A549 (cell line): ENCODE data around the gene THUMPD2. TPM values are rescaled to one million over a fixed set of nuclear protein-coding genes. Genes with fewer than 3 reads are reported as not detected.
A peak's percentile ranks its signal among the peaks of the same experiment; 100 is the strongest.

Source experiments
- ATAC-seq, 2 experiments: fragments of 200-7000 bp in 1 of 2; fragments of >200 bp in 1 of 2; cut with Nextera tagmentation in 1 of 2; cut with Tn5 transposase in 1 of 2; 3 replicates each; pipeline versions ENCODE4 v1.8.0 to v1.9.1; 2018 to 2020; ENCODE audit warnings: mild to moderate bottlenecking in 1 of 2, moderate library complexity in 1 of 2
- CTCF ChIA-PET: fragments of 300-600 bp; sonication (Branson Sonifier 250); formaldehyde crosslinking; extraction: SDS; loops from one replicate; lab custom pipeline; 2021; ENCODE audit warnings: antibody characterized with exemption, inconsistent platforms; lab: Yijun Ruan, JAX
- POLR2A ChIA-PET: fragments of 350-600 bp; formaldehyde crosslinking; extraction: SDS; loops from one replicate; lab custom pipeline; 2021; ENCODE audit warnings: antibody characterized with exemption, inconsistent platforms; lab: Yijun Ruan, JAX
- DNase-seq, 2 experiments: peaks; one replicate each; pipeline versions ENCODE4 v3.0.0 to v3.0.0-alpha.2; 2011 to 2016; ENCODE audit warnings: low read depth in 1 of 2, low spot score in 1 of 2
- FAIRE-seq: peaks from 2 replicates; lab custom pipeline; 2011; peaks lifted over from hg19 to GRCh38; lab: Jason Lieb, UNC
- H3K27ac ChIP-seq, 2 experiments: fragments of >200 bp; sonication (Bioruptor Twin); formaldehyde crosslinking; 3 replicates each; pipeline ENCODE4 v1.5.1; 2016 to 2017
- H3K4me1 ChIP-seq: fragments of >200 bp; sonication (Bioruptor Twin); formaldehyde crosslinking; 3 replicates; pipeline ENCODE4 v1.6.1; 2016
- H3K4me2 ChIP-seq: fragments of >200 bp; sonication (Bioruptor Twin); formaldehyde crosslinking; 3 replicates; pipeline ENCODE4 v1.6.1; 2016
- H3K4me3 ChIP-seq: fragments of >200 bp; sonication (Bioruptor Twin); formaldehyde crosslinking; 3 replicates; pipeline ENCODE4 v1.5.1; 2016
- H3K9me3 ChIP-seq: fragments of >200 bp; sonication (Bioruptor Twin); formaldehyde crosslinking; 3 replicates; pipeline ENCODE4 v1.6.1; 2016
- ATOH8 ChIP-seq: fragments of 250-450 bp; sonication (Bioruptor Pico); IDR thresholded peaks from 2 replicates; pipeline ENCODE4 v1.5.0; 2020; ENCODE audit warnings: low read depth, mild to moderate bottlenecking, moderate library complexity
- CBX2 ChIP-seq: fragments of 200-600 bp; sonication (generic); IDR thresholded peaks from 2 replicates; pipeline ENCODE4 v1.6.1; 2016; ENCODE audit warnings: low read depth, mild to moderate bottlenecking, borderline replicate concordance
- CBX8 ChIP-seq: fragments of 200-600 bp; sonication (generic); IDR thresholded peaks from 2 replicates; pipeline ENCODE4 v1.6.1; 2016
- CEBPB ChIP-seq, 2 experiments: fragments of >200 bp in 1 of 2; sonication (Bioruptor Twin) in 1 of 2; formaldehyde crosslinking in 1 of 2; IDR thresholded peaks; 2 replicates each; pipeline ENCODE4 v1.6.1; 2012 to 2016
- EHF ChIP-seq: fragments of 250-450 bp; sonication (Bioruptor Pico); IDR thresholded peaks from 2 replicates; pipeline ENCODE4 v1.5.0; 2020; ENCODE audit warnings: mild to moderate bottlenecking
- EHMT2 ChIP-seq: fragments of 200-600 bp; sonication (generic); IDR thresholded peaks from 2 replicates; pipeline ENCODE4 v1.6.1; 2016; ENCODE audit warnings: antibody characterized with exemption, low read depth, mild to moderate bottlenecking, moderate library complexity
- EP300 ChIP-seq, 2 experiments: fragments of >200 bp; sonication (Bioruptor Twin); formaldehyde crosslinking; IDR thresholded peaks; 2 replicates in 1 of 2; 3 replicates in 1 of 2; pipeline ENCODE4 v1.6.1; 2016 to 2017
- ESRRA ChIP-seq: fragments of 150-350 bp; IDR thresholded peaks from 2 replicates; pipeline ENCODE4 v1.6.1; 2014; ENCODE audit warnings: mild to moderate bottlenecking, low read length, borderline replicate concordance
- FOSB ChIP-seq: fragments of 250-450 bp; sonication (Bioruptor Pico); IDR thresholded peaks from 2 replicates; pipeline ENCODE4 v1.5.0; 2020; ENCODE audit warnings: mild to moderate bottlenecking, moderate library complexity
- FOSL2 ChIP-seq, 2 experiments: fragments of 450-650 bp in 1 of 2; fragments of >200 bp in 1 of 2; sonication (Bioruptor Twin) in 1 of 2; formaldehyde crosslinking; IDR thresholded peaks; 2 replicates each; pipeline versions ENCODE4 v1.5.0 to v1.6.1; 2016 to 2020; ENCODE audit warnings: mild to moderate bottlenecking in 1 of 2, moderate library complexity in 1 of 2
- GATA3 ChIP-seq: IDR thresholded peaks from 2 replicates; pipeline ENCODE4 v1.6.1; 2012; ENCODE audit warnings: borderline replicate concordance
- HES2 ChIP-seq: fragments of >200 bp; sonication (Bioruptor Twin); formaldehyde crosslinking; IDR thresholded peaks from 2 replicates; pipeline ENCODE4 v1.6.1; 2016
- HMGXB4 ChIP-seq: fragments of 250-450 bp; sonication (Bioruptor Pico); IDR thresholded peaks from 2 replicates; pipeline ENCODE4 v1.5.0; 2021; ENCODE audit warnings: mild to moderate bottlenecking, moderate library complexity, borderline replicate concordance
- HOXA7 ChIP-seq: fragments of 250-450 bp; sonication (Bioruptor Pico); IDR thresholded peaks from 2 replicates; pipeline ENCODE4 v1.5.0; 2020; ENCODE audit warnings: mild to moderate bottlenecking, moderate library complexity
- HOXB5 ChIP-seq: fragments of 250-450 bp; sonication (Bioruptor Pico); IDR thresholded peaks from 2 replicates; pipeline ENCODE4 v1.5.0; 2020; ENCODE audit warnings: mild to moderate bottlenecking, moderate library complexity
- JUN ChIP-seq, 2 experiments: fragments of >200 bp; sonication (Bioruptor Twin); formaldehyde crosslinking; IDR thresholded peaks; 2 replicates in 1 of 2; 3 replicates in 1 of 2; pipeline ENCODE4 v1.6.1; 2016 to 2017
- KDM1A ChIP-seq: fragments of 200-600 bp; sonication (generic); IDR thresholded peaks from 2 replicates; pipeline ENCODE4 v1.6.1; 2016; ENCODE audit warnings: low read depth, mild to moderate bottlenecking
- MAFK ChIP-seq: fragments of 450-650 bp; IDR thresholded peaks from 2 replicates; pipeline ENCODE4 v1.6.1; 2014; ENCODE audit not compliant: partially characterized antibody
- MAZ ChIP-seq: fragments of 150-350 bp; IDR thresholded peaks from 2 replicates; pipeline ENCODE4 v1.6.1; 2014; ENCODE audit warnings: antibody characterized with exemption, low read depth, low read length, borderline replicate concordance
- MYC ChIP-seq: IDR thresholded peaks from 2 replicates; pipeline ENCODE4 v1.6.1; 2012; ENCODE audit warnings: mild to moderate bottlenecking, inconsistent platforms, low read length, improper control_type of control experiment, borderline replicate concordance
- NPAS2 ChIP-seq: fragments of 250-450 bp; sonication (Bioruptor Pico); IDR thresholded peaks from 2 replicates; pipeline ENCODE4 v1.8.0; 2022; ENCODE audit warnings: mild to moderate bottlenecking, moderate library complexity, borderline replicate concordance
- NR3C1 ChIP-seq: fragments of >200 bp; sonication (Bioruptor Twin); formaldehyde crosslinking; IDR thresholded peaks from 3 replicates; pipeline ENCODE4 v1.6.1; 2017
- PBX3 ChIP-seq: IDR thresholded peaks from 2 replicates; pipeline ENCODE4 v1.6.1; 2012
- PHF8 ChIP-seq: fragments of 200-600 bp; sonication (generic); IDR thresholded peaks from 2 replicates; pipeline ENCODE4 v1.6.1; 2016; ENCODE audit warnings: low read depth, mild to moderate bottlenecking, antibody characterized with exemption, moderate library complexity, borderline replicate concordance
- POLR2AphosphoS2 ChIP-seq: conservative IDR thresholded peaks from 2 replicates; pipeline ENCODE4 v1.6.1; 2012; ENCODE audit warnings: low read length, improper control_type of control experiment, inconsistent platforms
- RAD21 ChIP-seq, 2 experiments: fragments of >200 bp in 1 of 2; sonication (Bioruptor Twin) in 1 of 2; formaldehyde crosslinking in 1 of 2; IDR thresholded peaks in 1 of 2; conservative IDR thresholded peaks in 1 of 2; 2 replicates in 1 of 2; 3 replicates in 1 of 2; pipeline ENCODE4 v1.6.1; 2012 to 2018; ENCODE audit warnings: inconsistent platforms in 1 of 2
- RCOR1 ChIP-seq: fragments of 150-350 bp; IDR thresholded peaks from 2 replicates; pipeline ENCODE4 v1.6.1; 2014; ENCODE audit warnings: antibody characterized with exemption, low read length, low read depth
- REST ChIP-seq: fragments of 200-600 bp; sonication (generic); IDR thresholded peaks from 2 replicates; pipeline ENCODE4 v1.6.1; 2016; ENCODE audit warnings: antibody characterized with exemption, mild to moderate bottlenecking, moderate library complexity
- RFX5 ChIP-seq: fragments of 450-650 bp; IDR thresholded peaks from 2 replicates; pipeline ENCODE4 v1.7.1; 2014; ENCODE audit warnings: antibody characterized with exemption, mild to moderate bottlenecking, moderate library complexity
- RNF2 ChIP-seq: fragments of 200-600 bp; sonication (generic); IDR thresholded peaks from 2 replicates; pipeline ENCODE4 v1.6.1; 2016; ENCODE audit warnings: low read depth, mild to moderate bottlenecking, antibody characterized with exemption, moderate library complexity, borderline replicate concordance
- SREBF2 ChIP-seq: fragments of 450-650 bp; IDR thresholded peaks from 2 replicates; pipeline ENCODE4 v1.6.1; 2014; ENCODE audit warnings: mild to moderate bottlenecking, moderate library complexity
- ZC3H11A ChIP-seq: fragments of 450-650 bp; IDR thresholded peaks from 2 replicates; pipeline ENCODE4 v1.6.1; 2014; ENCODE audit warnings: antibody characterized with exemption, mild to moderate bottlenecking
- ZFP36 ChIP-seq: fragments of 450-650 bp; IDR thresholded peaks from 2 replicates; pipeline ENCODE4 v1.6.1; 2014; ENCODE audit warnings: borderline replicate concordance; ENCODE audit not compliant: partially characterized antibody
- WGBS: methylation state at CpG from one replicate; pipeline ENCODE4 v1.1.6; 2017; ENCODE audit errors: missing lambda C conversion rate; 5-methylcytosine and 5-hydroxymethylcytosine counted together
- polyA minus RNA-seq: library from RNA; depleted of rRNA, polyadenylated mRNA; stranded (reverse); fragments of >200 nt; gene quantifications from 2 replicates; pipeline ENCODE4 v1.2.3, GENCODE V29; 2011; rRNA and poly(A)+ RNA removed
- polyA plus RNA-seq, 4 experiments: library from polyadenylated mRNA; depleted of rRNA in 3 of 4; stranded (reverse); fragments of >200 nt; fragmentation: RNase III in 1 of 4; extraction: RNeasy Plus Mini Kit Qiagen cat#74134 plus additional on column Dnase treatment in 1 of 4; gene quantifications; 2 replicates in 3 of 4; 3 replicates in 1 of 4; pipeline ENCODE4 v1.2.3, GENCODE V29; 2011 to 2017

The THUMPD2 gene
- polyA plus RNA-seq (2011; rRNA removed) (19.9 and 25.3 TPM in 2 replicates), polyA plus RNA-seq (2017; fragmentation: RNase III; extraction: RNeasy Plus Mini Kit Qiagen cat#74134 plus additional on column Dnase treatment) (13.8 to 15.8 TPM (median 14.8 TPM) in 3 replicates), polyA minus RNA-seq (9.2 and 9.8 TPM in 2 replicates)
- 6.5 and 7.7 TPM in 2 replicates for polyA plus RNA-seq (2012; cell fraction: cytosol; rRNA removed)
- 5.5 and 9.7 TPM in 2 replicates for polyA plus RNA-seq (2012; cell fraction: nucleus; rRNA removed)

GRCh38 chr2:39778775-39779340 lies at the start of gene THUMPD2:
THUMPD2 (minus strand) TSS chr2:39779258; CDS start chr2:39779239, 19 bp downstream.
- H3K9me3 ChIP-seq, result 0 out of 3 replicates have a peak, but pooled peaks cover 4% of the 10 kb centered on the region
- peaks cover 13% of the 10 kb centered on the region for H3K4me1 ChIP-seq
- peak within 1 kb of the TSS; percentile 81 to 95 for H3K27ac ChIP-seq
- ChIA-PET CTCF (interaction anchor here (1.0 kb wide), 1 partner anchor 28 kb away, joined by 3 read pairs; no protein-coding TSS in a partner anchor), POLR2A (no interaction called here)
- FAIRE-seq (no peak), ATAC-seq (peak; percentile 78 to 93), DNase-seq (peak; percentile 55 to 86)
- H3K4me2 ChIP-seq, result peak within 1 kb of the TSS; percentile 91
- H3K4me3 ChIP-seq, result peak within 1 kb of the TSS; percentile 55
- 0% methylated on average over 18 of the region's 54 CpGs for WGBS
- TF ChIP-seq MAZ (no peak), RNF2 (no peak), REST (no peak), FOSB (CRISPR knock-in tag) (no peak), MYC (no peak; the same call in 1 of the 2 replicates), EHF (CRISPR knock-in tag) (no peak), HOXB5 (CRISPR knock-in tag) (peak; percentile 86), CBX2 (no peak), ZFP36 (no peak), NPAS2 (CRISPR knock-in tag) (0 out of 2 replicates have a peak, but pooled peaks have one; percentile 42), GATA3 (no peak; the same call in 1 of the 2 replicates), RCOR1 (no peak), PBX3 (no peak), EHMT2 (no peak), MAFK (no peak), ESRRA (no peak), NR3C1 (no peak), ATOH8 (CRISPR knock-in tag) (peak; percentile 80; the same call in 1 of the 2 replicates), SREBF2 (no peak), RFX5 (no peak), FOSL2 (IDR thresholded peaks at IDR 0.05) (no peak), FOSL2 (CRISPR knock-in tag; IDR thresholded peaks at IDR 0.05) (peak; percentile 26; the same call in 1 of the 2 replicates), HES2 (no peak), EP300 (IDR thresholded peaks at IDR 0.05) (no peak), ZC3H11A (no peak), PHF8 (peak; percentile 99), KDM1A (no peak), HMGXB4 (CRISPR knock-in tag) (0 out of 2 replicates have a peak, but pooled peaks have one; percentile 79), HOXA7 (no peak), CEBPB (IDR thresholded peaks at IDR 0.05) (no peak), CBX8 (no peak), POLR2AphosphoS2 (no peak), RAD21 (conservative IDR thresholded peaks at IDR 0.05 in 1 of 2, IDR thresholded peaks at IDR 0.05 in 1 of 2) (no peak), JUN (IDR thresholded peaks at IDR 0.05) (peak; percentile 46 to 79; a peak in 3 of 5 replicates)
